GM19043 (cell line): ENCODE measurements around the gene CP.

ENCODE experiments used
- ATAC-seq: cut with Tn5 transposase; IDR thresholded peaks from one replicate; pipeline ENCODE4 v1.9.1; 2021; ENCODE audit warnings: low read depth; ENCODE audit not compliant: unreplicated experiment

The CP gene

GRCh38 chr3:149129326-149130205 is 92.1 kb downstream of the CP start, which contains the start of gene HPS3:
TSS of gene HPS3 (plus strand) at chr3:149129638. CDS start at chr3:149129724, 86 bp downstream.
- ATAC-seq, result peak; percentile 92

GRCh38 chr3:149128821-149129220 is 92.8 kb downstream of the CP start:
- ATAC-seq, result peak; percentile 2

- no peak for ATAC-seq
Measured at GRCh38 chr3:149122721-149123578, 98.7 kb downstream of the CP start.
